NCI-H345 treated with DMSO at 0.1 percent for 48 hours (cell line): ENCODE measurements around the gene SLC9C1.

Experiments used
- DNase-seq: peaks from one replicate; lab custom pipeline; 2025; ENCODE audit not compliant: unreplicated experiment; lab: John Stamatoyannopoulos, UW

SLC9C1 gene

GRCh38 chr3:112307557-112307956 lies 13.5 kb upstream of the SLC9C1 start:
- DNase-seq = no peak

DNA sequence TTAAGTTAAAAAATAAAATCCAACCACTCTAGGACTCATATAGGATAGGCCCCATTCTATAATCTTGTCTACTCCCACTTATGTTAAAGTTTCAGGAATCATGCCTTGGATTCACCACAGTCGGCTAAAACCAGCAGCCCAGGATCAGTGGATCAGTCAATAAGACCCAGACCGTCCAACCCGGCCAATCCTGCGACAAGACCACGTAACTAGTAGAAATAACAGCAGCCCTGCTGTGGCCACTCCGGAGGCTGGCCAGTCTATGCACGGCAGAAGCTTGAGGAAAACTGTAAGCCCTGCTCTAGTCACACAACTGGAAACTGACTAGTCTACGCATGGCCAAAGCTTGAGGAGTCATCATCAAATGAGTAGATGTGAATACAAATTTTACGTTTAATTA lies 12.8 kb upstream of the SLC9C1 start:
- DNase-seq = no peak

- DNase-seq = no peak
These were observed 10.6 kb upstream of the SLC9C1 start for GRCh38 chr3:112304611-112305010.

DNA sequence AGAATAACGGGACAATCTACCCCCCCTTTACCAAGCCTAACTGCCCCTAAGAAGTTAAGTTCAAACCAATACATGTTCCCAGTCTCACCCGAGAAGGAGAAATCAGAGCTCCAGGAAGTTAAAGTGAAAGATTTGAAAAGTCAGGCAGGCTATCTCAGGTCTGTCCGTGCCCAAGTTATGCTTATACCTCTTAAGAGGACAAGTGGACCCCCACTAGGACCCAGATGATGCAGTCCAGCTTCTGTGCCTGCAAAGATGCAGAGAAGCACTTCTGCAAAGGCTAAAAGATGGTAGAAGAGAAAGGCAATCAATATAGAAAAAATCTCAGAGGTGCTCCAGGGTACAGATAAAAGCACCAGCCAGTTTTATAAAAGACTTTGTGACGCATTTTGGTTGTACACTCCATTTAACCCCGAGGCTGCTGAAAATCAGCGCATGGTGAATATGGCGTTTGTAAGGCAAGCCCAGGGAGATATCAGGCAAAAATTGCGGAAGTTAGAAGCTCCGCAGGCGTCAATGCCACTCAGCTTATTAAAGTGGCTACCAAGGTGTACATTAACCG lies 9.8 kb upstream of the SLC9C1 start:
- no peak for DNase-seq

DNA sequence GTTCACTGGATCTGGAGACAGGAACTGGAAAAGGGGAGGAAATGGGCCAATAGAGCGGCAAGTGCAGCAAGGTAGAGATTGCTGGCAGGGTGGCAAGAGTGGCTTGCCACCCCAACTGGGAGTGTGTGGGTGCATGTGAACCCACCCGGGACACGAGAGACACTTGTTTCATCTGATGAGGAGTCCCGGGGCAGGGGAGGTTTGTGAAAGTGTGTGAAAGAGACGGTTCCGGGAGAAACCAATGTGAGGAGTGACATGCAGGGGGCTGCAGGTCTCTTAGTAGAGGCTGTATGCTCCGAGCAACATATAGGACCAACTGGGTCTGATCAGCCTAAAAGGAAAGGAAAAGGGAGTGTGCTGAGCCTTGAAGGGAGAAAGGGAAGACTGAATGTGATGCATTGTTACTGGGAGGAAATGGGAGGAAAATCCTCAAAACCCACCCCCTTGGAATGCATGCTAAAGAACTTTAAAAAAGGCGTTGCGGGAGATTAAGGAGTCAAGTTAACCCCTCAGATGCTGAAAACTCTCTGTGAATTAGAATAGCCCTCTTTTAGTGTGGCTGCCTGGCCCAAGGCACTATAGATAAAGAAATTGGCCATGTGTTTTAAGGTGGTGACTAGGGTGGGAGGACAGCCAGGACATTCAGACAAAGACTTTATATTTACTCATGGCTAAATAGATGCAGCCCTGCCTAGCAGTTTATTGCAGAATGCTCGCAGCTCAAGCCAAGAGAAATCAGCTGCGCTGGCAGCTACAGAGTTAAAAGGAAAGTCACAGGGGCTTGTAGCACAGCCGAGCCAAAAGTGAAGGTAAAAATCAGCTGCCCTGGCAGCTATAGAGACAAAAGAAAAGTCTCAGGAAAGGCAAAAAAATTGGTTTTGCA lies 9.1 kb upstream of the SLC9C1 start:
- no peak for DNase-seq

- no peak for DNase-seq
These were observed 8.3 kb upstream of the SLC9C1 start for GRCh38 chr3:112302150-112302830.

DNA sequence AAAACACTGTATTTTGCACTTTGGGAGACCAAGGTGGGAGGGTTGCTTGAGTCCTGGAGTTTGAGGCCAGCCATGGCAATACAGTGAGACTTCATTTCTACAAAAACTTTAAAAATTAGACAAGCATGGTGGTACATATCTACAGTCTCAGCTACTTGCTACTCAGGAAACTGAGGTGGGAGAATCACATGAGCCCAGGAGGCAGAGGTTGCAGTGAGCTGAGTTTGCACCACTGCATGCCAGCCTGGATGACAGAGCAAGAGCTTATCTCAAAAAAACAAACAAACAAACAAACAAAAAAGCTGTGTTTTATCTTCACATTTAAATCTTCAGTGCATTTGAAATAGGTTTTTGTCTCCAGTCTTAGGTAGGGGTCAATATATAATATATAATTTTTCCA lies 4.8 kb upstream of the SLC9C1 start:
- DNase-seq = no peak

DNA sequence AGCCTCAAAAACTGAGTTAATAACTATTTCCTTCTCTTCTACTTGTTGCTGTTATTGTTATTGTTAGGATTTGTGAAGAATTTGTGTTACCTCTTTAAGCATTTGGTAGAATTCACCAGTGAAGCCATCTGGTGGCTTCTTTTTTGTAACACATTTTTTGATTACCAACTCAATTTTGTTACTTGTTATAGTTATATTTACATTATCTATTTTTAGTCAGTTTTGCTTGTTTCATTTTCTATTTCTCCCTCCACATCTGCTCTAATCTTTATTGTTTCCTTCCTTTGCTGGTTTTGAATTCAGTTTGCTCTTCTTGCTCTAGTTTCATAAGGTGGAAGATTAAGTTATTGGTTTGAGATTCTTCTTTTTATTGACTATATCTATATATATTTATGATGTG lies 3.7 kb upstream of the SLC9C1 start:
- DNase-seq = no peak

GRCh38 chr3:112289011-112289410 lies 5.0 kb downstream of the SLC9C1 start:
- no peak for DNase-seq

GRCh38 chr3:112280266-112280665 lies 13.8 kb downstream of the SLC9C1 start:
- DNase-seq = no peak

GRCh38 chr3:112273536-112273935 lies 20.5 kb downstream of the SLC9C1 start:
- DNase-seq = no peak

DNA sequence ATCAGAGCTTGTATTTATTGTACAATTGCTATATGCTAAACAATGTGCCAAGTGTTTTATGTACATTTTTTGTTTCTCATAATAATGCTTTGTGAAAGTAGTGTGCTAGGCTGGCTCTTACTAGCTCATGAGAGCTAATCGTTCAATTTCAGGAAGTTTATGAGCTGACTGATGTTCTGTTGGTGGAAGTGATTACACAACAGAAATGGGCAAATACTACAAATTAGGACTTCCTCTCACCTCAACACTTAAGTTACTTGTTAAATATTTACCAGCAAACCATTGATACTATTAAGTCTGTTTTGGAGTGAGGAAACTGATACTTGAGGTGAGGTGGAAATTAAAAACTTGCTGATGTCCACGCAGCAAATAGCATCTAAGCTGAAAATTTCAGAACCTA lies 32.3 kb downstream of the SLC9C1 start:
- DNase-seq = no peak

- no peak for DNase-seq
These were observed 33.5 kb downstream of the SLC9C1 start for GRCh38 chr3:112260563-112260962.

- DNase-seq = no peak
These were observed 40.6 kb downstream of the SLC9C1 start for GRCh38 chr3:112253301-112253971.

DNA sequence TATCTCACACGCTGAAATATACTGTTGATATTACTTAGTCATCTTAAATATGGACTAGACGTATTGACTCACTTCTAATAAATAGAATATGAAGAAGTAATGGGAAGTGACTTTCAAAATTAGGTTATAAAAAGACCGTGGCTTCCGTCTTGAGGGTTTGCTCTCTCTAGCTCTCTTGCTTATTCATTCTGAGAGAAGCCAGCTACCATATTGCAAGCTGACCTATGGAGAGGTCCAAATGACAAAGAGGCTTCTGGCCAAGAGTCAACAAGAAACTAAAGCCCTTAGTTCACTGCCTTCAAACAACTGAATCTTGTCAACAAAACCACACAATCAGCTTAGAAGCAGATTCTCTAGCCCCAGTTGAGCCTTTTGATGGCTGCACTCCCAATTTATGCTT lies 46.1 kb downstream of the SLC9C1 start:
- no peak for DNase-seq

- no peak for DNase-seq
These were observed 46.7 kb downstream of the SLC9C1 start for GRCh38 chr3:112247350-112247749.

GRCh38 chr3:112233083-112233482 lies 60.9 kb downstream of the SLC9C1 start:
- DNase-seq = no peak

GRCh38 chr3:112231727-112232126 lies 62.3 kb downstream of the SLC9C1 start:
- DNase-seq = no peak

- DNase-seq = no peak
These were observed 64.0 kb downstream of the SLC9C1 start for GRCh38 chr3:112230033-112230432.

DNA sequence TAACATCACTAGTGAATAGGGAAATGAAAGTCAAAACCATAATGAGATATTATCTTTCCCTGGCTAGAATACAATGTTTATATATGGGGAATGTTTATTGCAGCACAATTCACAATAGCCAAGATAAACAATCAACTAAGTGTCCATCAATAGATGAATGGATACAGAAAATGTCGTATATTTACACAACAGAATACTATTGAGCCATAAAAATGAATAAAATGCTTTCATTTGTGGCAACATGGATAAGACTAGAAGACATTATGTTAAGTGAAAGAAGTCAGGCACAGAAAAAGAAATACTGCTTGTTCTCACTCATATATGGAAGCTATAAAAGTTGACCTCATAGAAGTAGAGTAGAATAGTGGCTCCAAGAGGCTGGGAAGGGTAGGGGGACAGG lies 65.2 kb downstream of the SLC9C1 start:
- DNase-seq = no peak

DNA sequence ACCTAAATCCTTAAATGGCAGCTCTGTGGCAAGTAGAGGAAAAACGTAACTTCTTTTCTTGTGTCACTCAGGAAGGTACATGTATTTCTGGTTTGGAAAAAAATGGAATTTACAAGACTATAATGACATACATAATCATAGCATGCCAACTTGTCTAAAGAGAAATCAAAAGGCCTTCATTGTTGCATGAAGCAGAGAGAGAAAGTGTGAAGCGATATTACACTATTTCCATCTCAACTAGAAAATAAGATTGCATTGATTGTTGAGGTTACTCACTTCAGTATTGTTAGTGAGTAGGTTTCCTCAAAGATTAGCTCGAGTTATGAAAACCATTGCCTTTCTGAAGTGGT lies 93.7 kb downstream of the SLC9C1 start:
- DNase-seq = no peak
